ENCODE results near the gene COPS7A. TPM values are rescaled to one million over a fixed set of nuclear protein-coding genes. Genes with fewer than 3 reads are reported as not detected.

COPS7A gene
- total RNA-seq, 2 experiments from 2014 or later = 51.1 to 71.2 TPM

DNA sequence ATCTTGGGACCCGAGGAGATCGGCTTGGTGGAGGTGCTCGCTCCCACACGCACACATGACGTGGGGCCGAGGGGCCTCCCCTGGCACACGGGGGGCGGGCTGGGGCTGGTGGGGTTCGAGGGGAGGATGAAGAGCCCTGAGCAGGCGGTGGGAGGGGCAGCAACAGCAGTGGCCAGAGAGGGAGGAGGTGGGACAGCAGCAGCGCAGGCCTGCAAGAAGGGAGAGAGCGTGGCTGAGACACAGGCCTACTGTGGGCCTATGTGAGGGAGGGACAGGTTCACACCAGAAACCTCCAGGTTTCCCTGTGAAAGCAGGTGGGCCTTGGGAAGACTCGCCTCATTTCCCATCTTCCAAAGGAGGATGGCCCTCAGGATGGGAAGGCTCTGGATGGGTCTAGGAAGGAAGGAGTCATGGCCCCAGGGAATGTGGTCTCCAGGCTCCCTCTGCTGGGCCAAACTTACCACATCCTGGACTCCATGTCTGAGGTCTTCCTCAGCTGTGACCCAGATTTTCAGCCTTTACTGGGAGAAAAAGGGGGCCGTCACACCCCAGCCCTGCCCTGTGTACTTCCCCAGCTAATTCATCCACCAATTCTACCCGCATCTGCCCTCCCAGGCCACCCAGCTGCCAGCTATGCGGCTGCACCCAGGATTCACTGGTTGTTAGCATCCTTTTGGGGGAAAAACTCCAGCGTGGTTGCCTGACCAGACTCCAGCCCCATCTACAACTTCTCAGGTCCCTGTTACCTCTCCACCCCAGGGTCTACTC, 26.1 kb upstream of the COPS7A start:
- TF ChIP-seq CTCF (conservative IDR thresholded peaks at IDR 0.05; ENCODE audit: low read length) = peak; percentile 82
- TF ChIP-seq EZH2phosphoT487 (IDR thresholded peaks at IDR 0.05; ENCODE audit: borderline replicate concordance, low read depth, low read length) = no peak
- Histone ChIP-seq H2AFZ (ENCODE audit: low read length) (no peak overlapping the region), H3K9me2 (ENCODE audit: insufficient read depth, low read length) (no peaks in the 10 kb centered on the region), H3K4me2 (ENCODE audit: low read length) (peak overlapping the region; percentile 93), H3K4me1 (ENCODE audit: insufficient read depth, low read length, poor library complexity, severe bottlenecking) (peaks cover 74% of the 10 kb centered on the region), H3K27ac (ENCODE audit: low read depth, low read length, poor library complexity, severe bottlenecking) (peak overlapping the region; percentile 96), H3K9me3 (ENCODE audit: low read length) (no peaks in the 10 kb centered on the region), H4K20me1 (ENCODE audit: insufficient read depth, low read length) (no peaks in the 10 kb centered on the region), H3K36me3 (ENCODE audit: insufficient read depth, low read length) (peaks cover 6% of the 10 kb centered on the region; the same call in 1 of the 2 replicates), H3K79me2 (ENCODE audit: insufficient read depth, low read depth, low read length) (peaks cover 16% of the 10 kb centered on the region; the same call in 1 of the 2 replicates), H3K4me3 (ENCODE audit: low read depth, low read length, poor library complexity, severe bottlenecking) (peak overlapping the region; percentile 69)
- ChIA-PET POLR2A (interaction anchor here (1.2 to 2.9 kb wide), 4 partner anchors 9 to 26 kb away, joined by 3 to 16 read pairs (median 7); partner anchors contain the start of genes COPS7A and ZNF384), CTCF (ENCODE audit: unreplicated experiment) (interaction anchor here (0.5 to 1.1 kb wide), 4 partner anchors 22 to 55 kb away, joined by 3 to 9 read pairs (median 4); partner anchors contain the start of genes COPS7A and MLF2)
- intact Hi-C loops (cut with micrococcal nuclease; ENCODE audit: unreplicated experiment) = loop anchor here (1.0 to 10.0 kb wide), 7 partner anchors 27 to 273 kb away; partner anchors contain the start of genes COPS7A, MLF2, MRPL51 and NCAPD2
- DNase-seq (ENCODE audit: low spot score) = peak; percentile 64
- no TSS peak for BruUV-seq (replicated peaks)

GRCh38 chr12:6698352-6699046, 25.3 kb upstream of the COPS7A start:
- H3K4me3 ChIP-seq (ENCODE audit: low read depth, low read length, poor library complexity, severe bottlenecking) = peak overlapping the region; percentile 69
- peak overlapping the region; percentile 96 for H3K27ac ChIP-seq (ENCODE audit: low read depth, low read length, poor library complexity, severe bottlenecking)
- ChIA-PET CTCF (ENCODE audit: unreplicated experiment) (interaction anchor here (0.5 to 1.3 kb wide), 5 partner anchors 9 to 257 kb away, joined by 3 to 12 read pairs (median 4); partner anchors contain the start of genes COPS7A, MLF2 and ZNF384), POLR2A (interaction anchor here (0.5 to 2.9 kb wide), 3 partner anchors 25 to 225 kb away, joined by 4 to 10 read pairs (median 6); partner anchors contain the start of genes COPS7A and MLF2)
- no peaks in the 10 kb centered on the region for H4K20me1 ChIP-seq (ENCODE audit: insufficient read depth, low read length)
- DNase-seq (ENCODE audit: low spot score) = no peak
- no peak for TF ChIP-seq CTCF (conservative IDR thresholded peaks at IDR 0.05; ENCODE audit: low read length)
- no peak for TF ChIP-seq EZH2phosphoT487 (IDR thresholded peaks at IDR 0.05; ENCODE audit: borderline replicate concordance, low read depth, low read length)
- no TSS peak for BruUV-seq (replicated peaks)
- intact Hi-C loops (cut with micrococcal nuclease; ENCODE audit: unreplicated experiment) = loop anchor here (1.0 to 10.0 kb wide), 3 partner anchors 144 to 274 kb away; partner anchors contain the start of genes MRPL51 and NCAPD2
- peak overlapping the region; percentile 93 for H3K4me2 ChIP-seq (ENCODE audit: low read length)
- peaks cover 6% of the 10 kb centered on the region; the same call in 1 of the 2 replicates for H3K36me3 ChIP-seq (ENCODE audit: insufficient read depth, low read length)
- peaks cover 70% of the 10 kb centered on the region for H3K4me1 ChIP-seq (ENCODE audit: insufficient read depth, low read length, poor library complexity, severe bottlenecking)
- H3K9me2 ChIP-seq (ENCODE audit: insufficient read depth, low read length) = no peaks in the 10 kb centered on the region
- H3K79me2 ChIP-seq (ENCODE audit: insufficient read depth, low read depth, low read length) = peaks cover 16% of the 10 kb centered on the region; the same call in 1 of the 2 replicates
- no peak overlapping the region for H2AFZ ChIP-seq (ENCODE audit: low read length)
- no peaks in the 10 kb centered on the region for H3K9me3 ChIP-seq (ENCODE audit: low read length)
